CD4-positive, alpha-beta T cell treated with Interferon alpha-2 for 1 hour (primary cell): ENCODE measurements around the gene MAD1L1.
"Not testable (repeated sequence)": the region's sequence is repeated elsewhere in the genome, so short reads cannot be mapped to it uniquely, and the experiment has no call there.

ENCODE experiments used
- DNase-seq, 2 donors: peaks; one replicate each; pipeline ENCODE4 v3.0.0-alpha.2; 2020 to 2022

The MAD1L1 gene

GRCh38 chr7:2171855-2172254 lies 60.9 kb downstream of the MAD1L1 start:
- DNase-seq, result no peak

GRCh38 chr7:2170576-2171521 lies 61.9 kb downstream of the MAD1L1 start:
- no peak for DNase-seq

GRCh38 chr7:2169923-2170575 lies 62.7 kb downstream of the MAD1L1 start:
- no peak for DNase-seq

- no peak for DNase-seq
Observed at GRCh38 chr7:2168615-2169311, 64.0 kb downstream of the MAD1L1 start.

- no peak for DNase-seq
Observed at GRCh38 chr7:2166625-2167280, 66.0 kb downstream of the MAD1L1 start.

GRCh38 chr7:2165610-2166594 lies 66.8 kb downstream of the MAD1L1 start:
- DNase-seq, result no peak

GRCh38 chr7:2165239-2165609 lies 67.5 kb downstream of the MAD1L1 start:
- DNase-seq, result no peak

GRCh38 chr7:2164646-2165045 lies 68.1 kb downstream of the MAD1L1 start:
- DNase-seq, result no peak

GRCh38 chr7:2163600-2164555 lies 68.9 kb downstream of the MAD1L1 start:
- no peak for DNase-seq

- no peak for DNase-seq
Observed at GRCh38 chr7:2162959-2163358, 69.8 kb downstream of the MAD1L1 start.

GRCh38 chr7:2162004-2162902 lies 70.5 kb downstream of the MAD1L1 start:
- not testable (repeated sequence) for DNase-seq

- DNase-seq, result no peak
Observed at GRCh38 chr7:2159176-2159520, 73.6 kb downstream of the MAD1L1 start.

GRCh38 chr7:2158331-2159175 lies 74.2 kb downstream of the MAD1L1 start:
- DNase-seq, result no peak

GRCh38 chr7:2157473-2158279 lies 75.1 kb downstream of the MAD1L1 start:
- no peak for DNase-seq

GRCh38 chr7:2156756-2157472 lies 75.8 kb downstream of the MAD1L1 start:
- DNase-seq, result no peak

GRCh38 chr7:2154831-2155230 lies 77.9 kb downstream of the MAD1L1 start:
- DNase-seq, result no peak

- no peak for DNase-seq
Observed at GRCh38 chr7:2154121-2154520, 78.6 kb downstream of the MAD1L1 start.
